ENCODE measurements around the gene CHRFAM7A. TPM values are rescaled to one million over a fixed set of nuclear protein-coding genes. Genes with fewer than 3 reads are reported as not detected.

CHRFAM7A gene
- 5.4 to 7.9 TPM (median 7.6 TPM) in 5 replicates for total RNA-seq (2022; extraction: Qiagen RNA extraction; ENCODE audit: low read depth)

GRCh38 chr15:30392766-30393663, at the start of gene CHRFAM7A:
Gene CHRFAM7A (minus strand): TSS chr15:30393540. CDS start chr15:30383351, 10,189 bp downstream.

DNA sequence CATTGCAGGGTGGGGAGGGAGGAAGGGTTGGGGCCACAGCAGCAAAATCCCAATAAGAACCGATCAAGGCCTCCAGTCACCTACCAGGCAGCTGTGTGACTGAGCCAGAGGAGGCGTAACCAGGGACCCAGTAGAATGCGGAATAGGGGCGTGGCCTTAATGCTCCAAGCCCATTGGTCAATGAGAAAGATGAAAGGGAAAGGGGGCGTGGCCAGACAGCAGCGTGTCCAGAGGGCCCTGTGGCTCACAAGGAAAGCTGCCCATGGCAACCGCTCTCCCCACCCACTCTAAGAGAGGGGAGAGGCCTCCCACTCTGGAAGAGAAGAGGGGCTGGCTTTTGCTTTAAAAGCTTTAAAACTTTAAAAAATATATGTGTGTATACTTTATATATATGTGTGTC, 20.8 kb upstream of the CHRFAM7A start, which contains the start of gene GOLGA8R:
Gene GOLGA8R (minus strand): TSS at position 101 of the 400 bp plus-strand sequence. CDS start 98 bp downstream, at position 3.

Other genes starting within 250 kb of the CHRFAM7A start
- gene GOLGA8R, start 20.7 kb upstream of the CHRFAM7A start, total RNA-seq (2022; extraction: Qiagen RNA extraction; ENCODE audit: low read depth) = 0.15 to 0.30 TPM (median 0.17 TPM) in 5 replicates
- gene GOLGA8Q, start 158.5 kb upstream of the CHRFAM7A start, total RNA-seq (2022; extraction: Qiagen RNA extraction; ENCODE audit: low read depth) = not detected in 5 replicates
- gene GOLGA8H, start 210.5 kb upstream of the CHRFAM7A start, total RNA-seq (2022; extraction: Qiagen RNA extraction; ENCODE audit: low read depth) = 1.6 to 3.1 TPM (median 2.7 TPM) in 5 replicates

All from A549 treated with GW870086 at 1 μM for 4 hours (cell line).